Measurements from ENCODE around the gene TRAPPC14.

GRCh38 chr7:100130608-100131453 is 27.7 kb downstream of the TRAPPC14 start:
- TF ChIP-seq SIN3A (IDR thresholded peaks at IDR 0.05; ENCODE audit: borderline replicate concordance, low read depth, low read length) (no peak), MEF2A (IDR thresholded peaks at IDR 0.05; ENCODE audit: borderline replicate concordance, low read depth) (no peak), TAF1 (IDR thresholded peaks at IDR 0.05; ENCODE audit: borderline replicate concordance, low read depth, low read length) (no peak), ZBTB33 (IDR thresholded peaks at IDR 0.05; ENCODE audit: borderline replicate concordance, low read depth) (no peak), CTCF (IDR thresholded peaks at IDR 0.05) (peak; percentile 98), RCOR1 (IDR thresholded peaks at IDR 0.05; ENCODE audit: low read length) (no peak), FOXJ3 (CRISPR knock-in tag; IDR thresholded peaks at IDR 0.05) (no peak), USF1 (IDR thresholded peaks at IDR 0.05; ENCODE audit: borderline replicate concordance, low read depth) (no peak), MXI1 (IDR thresholded peaks at IDR 0.05; ENCODE audit: low read depth, low read length) (no peak), CHD2 (IDR thresholded peaks at IDR 0.05; ENCODE audit: low read length, partially characterized antibody) (no peak), NFIC (IDR thresholded peaks at IDR 0.05; ENCODE audit: borderline replicate concordance) (no peak), FOXM1 (IDR thresholded peaks at IDR 0.05; ENCODE audit: low read depth) (no peak)
